Activated naive CD8-positive, alpha-beta T cell treated with anti-CD3 and anti-CD28 coated beads for 36 hours (primary cell): Measurements from ENCODE around the gene HS3ST4. TPM values are rescaled to one million over a fixed set of nuclear protein-coding genes. Genes with fewer than 3 reads are reported as not detected.

Experiments used
- DNase-seq: peaks from one replicate; pipeline ENCODE4 v3.0.0; 2021
- H3K27ac Mint-ChIP-seq: one replicate; pipeline ENCODE4 v1.8.0; 2022; ENCODE audit warnings: mild to moderate bottlenecking, moderate library complexity, mixed read lengths
- H3K27me3 Mint-ChIP-seq: one replicate; pipeline ENCODE4 v1.8.0; 2022; ENCODE audit warnings: mild to moderate bottlenecking, mixed read lengths
- H3K36me3 Mint-ChIP-seq: one replicate; pipeline ENCODE4 v1.8.0; 2021; ENCODE audit warnings: mild to moderate bottlenecking, mixed read lengths
- H3K4me1 Mint-ChIP-seq: one replicate; pipeline ENCODE4 v1.8.0; 2021; ENCODE audit warnings: mixed read lengths
- H3K4me3 Mint-ChIP-seq: one replicate; pipeline ENCODE4 v1.8.0; 2022; ENCODE audit warnings: mild to moderate bottlenecking, moderate library complexity, mixed read lengths
- H3K9me3 Mint-ChIP-seq: one replicate; pipeline ENCODE4 v1.8.0; 2022; ENCODE audit warnings: mixed read lengths
- total RNA-seq, 2 experiments: library from RNA; stranded (reverse); gene quantifications; one replicate each; pipeline ENCODE4 v1.2.3, GENCODE V29; 2021

Gene HS3ST4
- total RNA-seq, 2 experiments from 2014 or later: not detected

- H3K27me3 Mint-ChIP-seq: peaks cover 27% of the 10 kb centered on the region
- H3K4me3 Mint-ChIP-seq: no peak overlapping the region
- no peaks in the 10 kb centered on the region for H3K4me1 Mint-ChIP-seq
- H3K9me3 Mint-ChIP-seq: no peaks in the 10 kb centered on the region
- no peak for DNase-seq
- no peaks in the 10 kb centered on the region for H3K36me3 Mint-ChIP-seq
- H3K27ac Mint-ChIP-seq: no peak overlapping the region
Measured at GRCh38 chr16:26149364-26150190, 457.8 kb downstream of the HS3ST4 start.

- H3K4me1 Mint-ChIP-seq: no peaks in the 10 kb centered on the region
- H3K9me3 Mint-ChIP-seq: no peaks in the 10 kb centered on the region
- H3K4me3 Mint-ChIP-seq: no peak overlapping the region
- H3K27ac Mint-ChIP-seq: no peak overlapping the region
- no peaks in the 10 kb centered on the region for H3K36me3 Mint-ChIP-seq
- H3K27me3 Mint-ChIP-seq: peaks cover 3% of the 10 kb centered on the region
- no peak for DNase-seq
Measured at GRCh38 chr16:26155221-26155620, 463.5 kb downstream of the HS3ST4 start.

- Mint-ChIP-seq H3K4me3 (no peak overlapping the region), H3K27me3 (no peaks in the 10 kb centered on the region), H3K27ac (no peak overlapping the region), H3K36me3 (no peaks in the 10 kb centered on the region), H3K9me3 (no peaks in the 10 kb centered on the region), H3K4me1 (no peaks in the 10 kb centered on the region)
- no peak for DNase-seq
Measured at GRCh38 chr16:26157319-26157718, 465.6 kb downstream of the HS3ST4 start.

- Mint-ChIP-seq H3K4me3 (no peak overlapping the region), H3K36me3 (no peaks in the 10 kb centered on the region), H3K27me3 (no peaks in the 10 kb centered on the region), H3K27ac (no peak overlapping the region), H3K4me1 (no peaks in the 10 kb centered on the region), H3K9me3 (no peaks in the 10 kb centered on the region)
- no peak for DNase-seq
Measured at GRCh38 chr16:26158142-26158759, 466.5 kb downstream of the HS3ST4 start.

GRCh38 chr16:26161461-26162180 lies 469.9 kb downstream of the HS3ST4 start:
- Mint-ChIP-seq H3K4me3 (no peak overlapping the region), H3K4me1 (no peaks in the 10 kb centered on the region), H3K27ac (no peak overlapping the region), H3K9me3 (no peaks in the 10 kb centered on the region), H3K36me3 (no peaks in the 10 kb centered on the region), H3K27me3 (peaks cover 4% of the 10 kb centered on the region)
- no peak for DNase-seq

GRCh38 chr16:26169473-26169872 lies 477.7 kb downstream of the HS3ST4 start:
- Mint-ChIP-seq H3K9me3 (peaks cover 1% of the 10 kb centered on the region), H3K4me1 (no peaks in the 10 kb centered on the region), H3K36me3 (no peaks in the 10 kb centered on the region), H3K27me3 (peaks cover 25% of the 10 kb centered on the region), H3K4me3 (no peak overlapping the region), H3K27ac (no peak overlapping the region)
- no peak for DNase-seq

GRCh38 chr16:26175944-26176343 lies 484.2 kb downstream of the HS3ST4 start:
- Mint-ChIP-seq H3K27ac (no peak overlapping the region), H3K4me1 (peaks cover 6% of the 10 kb centered on the region), H3K36me3 (no peaks in the 10 kb centered on the region), H3K4me3 (no peak overlapping the region), H3K27me3 (peaks cover 22% of the 10 kb centered on the region), H3K9me3 (peaks cover 1% of the 10 kb centered on the region)
- DNase-seq: no peak

- H3K27me3 Mint-ChIP-seq: peaks cover 15% of the 10 kb centered on the region
- H3K4me3 Mint-ChIP-seq: no peak overlapping the region
- no peaks in the 10 kb centered on the region for H3K36me3 Mint-ChIP-seq
- no peak overlapping the region for H3K27ac Mint-ChIP-seq
- H3K4me1 Mint-ChIP-seq: peaks cover 6% of the 10 kb centered on the region
- DNase-seq: no peak
- no peaks in the 10 kb centered on the region for H3K9me3 Mint-ChIP-seq
Measured at GRCh38 chr16:26177438-26177837, 485.7 kb downstream of the HS3ST4 start.

GRCh38 chr16:26178298-26178697 lies 486.5 kb downstream of the HS3ST4 start:
- H3K27ac Mint-ChIP-seq: no peak overlapping the region
- H3K9me3 Mint-ChIP-seq: no peaks in the 10 kb centered on the region
- peaks cover 15% of the 10 kb centered on the region for H3K27me3 Mint-ChIP-seq
- peaks cover 6% of the 10 kb centered on the region for H3K4me1 Mint-ChIP-seq
- no peaks in the 10 kb centered on the region for H3K36me3 Mint-ChIP-seq
- H3K4me3 Mint-ChIP-seq: no peak overlapping the region
- DNase-seq: no peak

- Mint-ChIP-seq H3K36me3 (no peaks in the 10 kb centered on the region), H3K27ac (no peak overlapping the region), H3K4me1 (no peaks in the 10 kb centered on the region), H3K9me3 (no peaks in the 10 kb centered on the region), H3K4me3 (no peak overlapping the region), H3K27me3 (peaks cover 26% of the 10 kb centered on the region)
- DNase-seq: no peak
Measured at GRCh38 chr16:26186091-26186615, 494.4 kb downstream of the HS3ST4 start.
